ENCODE measurements around the gene TOPORS.

DNA sequence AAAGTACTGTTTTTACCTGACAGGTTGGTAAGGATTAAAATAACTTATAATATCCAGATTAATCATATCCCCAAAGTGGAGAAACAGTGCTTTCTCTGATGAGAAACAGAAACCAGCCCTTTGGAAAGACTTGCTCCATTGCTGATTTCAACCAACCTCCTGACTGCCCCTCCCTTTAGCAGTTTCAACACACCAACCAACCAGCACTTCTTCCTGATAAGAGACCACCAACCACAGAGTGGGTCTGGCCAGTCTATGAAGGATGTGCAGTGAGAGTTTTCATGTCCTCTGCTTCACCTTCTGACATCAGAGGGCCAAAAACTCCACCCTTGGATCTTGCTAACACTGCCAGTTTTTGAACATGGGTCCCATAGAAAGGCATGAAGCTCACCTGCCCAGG is 54.5 kb downstream of the TOPORS start:
- no peak for TF ChIP-seq SUZ12 (IDR thresholded peaks at IDR 0.05; ENCODE audit: extremely low read depth, insufficient read depth, insufficient read length)
- no peak for TF ChIP-seq YY1 (IDR thresholded peaks at IDR 0.05; ENCODE audit: insufficient read depth, insufficient read length)

Data from NT2/D1 (cell line).